ENCODE results near the gene LILRA5.
"Not testable (repeated sequence)": the region's sequence is repeated elsewhere in the genome, so short reads cannot be mapped to it uniquely, and the experiment has no call there.

Gene LILRA5

GRCh38 chr19:54302257-54302656 lies 10.7 kb downstream of the LILRA5 start:
- H3K4me3 ChIP-seq (ENCODE audit: low read length) = no peak overlapping the region
- no peak for TF ChIP-seq ZNF274 (IDR thresholded peaks at IDR 0.05; ENCODE audit: low read depth, low read length)

GRCh38 chr19:54299515-54299914 lies 13.5 kb downstream of the LILRA5 start:
- TF ChIP-seq ZNF274 (IDR thresholded peaks at IDR 0.05; ENCODE audit: low read depth, low read length) = no peak
- H3K4me3 ChIP-seq (ENCODE audit: low read length) = no peak overlapping the region

DNA sequence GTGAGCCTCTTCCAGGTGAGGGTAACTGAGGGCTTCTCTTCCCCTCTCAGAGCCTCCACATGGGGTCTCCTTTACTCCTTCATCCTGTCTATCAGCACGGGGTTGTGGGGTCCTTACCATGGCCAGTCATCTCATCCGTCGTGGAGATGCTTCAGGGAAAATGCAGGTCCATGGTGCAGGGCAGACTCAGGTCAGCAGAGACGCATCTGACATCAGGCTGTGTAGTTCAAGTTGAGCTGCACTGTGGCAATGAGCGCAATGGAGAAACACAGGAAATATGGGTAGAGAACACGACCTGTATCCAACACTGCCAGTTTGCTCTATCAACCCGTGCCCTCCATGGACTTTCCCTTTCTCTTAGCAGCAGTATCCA lies 13.9 kb downstream of the LILRA5 start:
- no peak overlapping the region for H3K4me3 ChIP-seq (ENCODE audit: low read length)
- TF ChIP-seq ZNF274 (IDR thresholded peaks at IDR 0.05; ENCODE audit: low read depth, low read length) = no peak

DNA sequence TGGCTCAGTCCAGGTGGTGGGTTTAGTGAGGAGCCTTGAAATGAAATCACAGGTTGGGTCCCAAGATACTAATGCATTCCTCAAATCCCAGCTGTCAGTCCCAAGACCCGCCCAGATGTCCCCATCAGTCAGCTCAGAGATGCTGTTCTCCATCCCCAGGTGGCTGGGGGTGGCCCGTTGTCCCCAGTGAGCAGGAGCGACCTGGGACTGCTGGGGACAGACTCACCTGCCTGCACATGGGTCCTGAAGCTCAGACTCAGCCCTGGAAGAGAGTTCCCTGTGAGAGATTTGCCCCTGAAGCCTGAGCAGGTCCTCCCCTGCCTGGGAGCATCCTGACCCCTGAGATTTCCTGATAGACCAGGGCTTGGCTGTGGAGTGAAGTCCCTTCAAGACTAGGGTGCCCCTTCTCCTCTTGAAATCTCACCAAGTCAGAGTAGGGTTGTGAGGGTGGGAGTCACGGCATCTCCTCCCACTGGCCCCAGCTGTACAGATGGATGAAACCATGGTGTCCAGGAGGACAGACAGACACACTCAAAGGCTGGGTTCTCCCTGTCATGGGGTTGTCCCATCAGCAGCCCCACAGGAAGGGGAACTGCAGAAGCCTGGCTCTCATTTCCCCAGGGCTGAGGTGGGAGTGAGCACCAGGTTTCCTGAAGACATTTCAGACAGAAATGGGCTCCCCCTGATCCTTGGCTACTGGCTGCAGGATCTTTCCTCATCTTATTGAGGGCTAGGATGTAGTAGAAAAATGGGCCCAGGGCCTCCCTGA lies 14.4 kb downstream of the LILRA5 start:
- no peak overlapping the region for H3K4me3 ChIP-seq (ENCODE audit: low read length)
- no peak for TF ChIP-seq ZNF274 (IDR thresholded peaks at IDR 0.05; ENCODE audit: low read depth, low read length)

GRCh38 chr19:54297759-54298305 lies 15.1 kb downstream of the LILRA5 start:
- H3K4me3 ChIP-seq (ENCODE audit: low read length) = no peak overlapping the region
- TF ChIP-seq ZNF274 (IDR thresholded peaks at IDR 0.05; ENCODE audit: low read depth, low read length) = no peak

GRCh38 chr19:54294539-54294938 lies 18.4 kb downstream of the LILRA5 start:
- TF ChIP-seq ZNF274 (IDR thresholded peaks at IDR 0.05; ENCODE audit: low read depth, low read length) = no peak
- H3K4me3 ChIP-seq (ENCODE audit: low read length) = no peak overlapping the region

DNA sequence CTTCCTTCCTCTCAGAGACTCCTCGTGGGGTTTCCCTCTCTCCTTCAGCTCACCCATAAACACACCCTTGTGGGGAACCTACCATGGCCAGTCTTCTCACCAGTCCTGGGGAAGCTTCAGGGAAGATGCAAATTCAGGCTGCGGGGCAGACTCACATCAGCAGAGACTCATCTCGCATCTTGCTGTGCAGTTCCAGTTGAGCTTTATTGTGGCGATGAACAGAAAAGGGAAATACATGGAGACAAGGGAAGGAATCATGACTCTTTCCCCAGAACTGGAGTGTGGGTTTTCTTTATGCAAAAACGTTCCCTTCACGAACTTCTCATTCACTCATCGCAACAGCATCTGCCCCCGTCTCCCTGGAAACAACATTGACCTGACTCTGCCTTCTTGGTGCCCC lies 23.8 kb downstream of the LILRA5 start:
- H3K4me3 ChIP-seq (ENCODE audit: low read length) = not testable (repeated sequence)

DNA sequence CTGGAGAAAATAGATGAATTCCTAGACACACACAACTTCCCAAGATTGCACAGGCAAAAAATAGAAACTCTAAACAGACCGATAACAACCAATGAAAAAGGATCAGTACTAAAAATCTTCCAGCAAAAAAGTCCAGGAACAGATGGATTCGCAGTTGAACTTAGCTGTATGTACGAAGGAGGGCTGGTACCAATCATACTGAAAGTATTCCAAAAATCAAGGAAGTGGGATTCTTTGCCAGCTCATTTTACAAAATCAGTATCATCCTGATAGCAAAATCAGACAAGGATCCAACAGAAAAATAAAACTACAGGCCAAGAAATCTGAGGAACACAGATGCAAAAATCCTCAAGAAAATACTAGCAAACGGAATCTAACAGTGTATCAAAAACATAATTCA lies 25.5 kb downstream of the LILRA5 start:
- no peak overlapping the region for H3K4me3 ChIP-seq (ENCODE audit: low read length)
- TF ChIP-seq ZNF274 (IDR thresholded peaks at IDR 0.05; ENCODE audit: low read depth, low read length) = no peak

GRCh38 chr19:54286283-54286682 lies 26.7 kb downstream of the LILRA5 start:
- H3K4me3 ChIP-seq (ENCODE audit: low read length) = not testable (repeated sequence)

- H3K4me3 ChIP-seq (ENCODE audit: low read length) = not testable (repeated sequence)
Measured at GRCh38 chr19:54285427-54286056, 27.4 kb downstream of the LILRA5 start.

DNA sequence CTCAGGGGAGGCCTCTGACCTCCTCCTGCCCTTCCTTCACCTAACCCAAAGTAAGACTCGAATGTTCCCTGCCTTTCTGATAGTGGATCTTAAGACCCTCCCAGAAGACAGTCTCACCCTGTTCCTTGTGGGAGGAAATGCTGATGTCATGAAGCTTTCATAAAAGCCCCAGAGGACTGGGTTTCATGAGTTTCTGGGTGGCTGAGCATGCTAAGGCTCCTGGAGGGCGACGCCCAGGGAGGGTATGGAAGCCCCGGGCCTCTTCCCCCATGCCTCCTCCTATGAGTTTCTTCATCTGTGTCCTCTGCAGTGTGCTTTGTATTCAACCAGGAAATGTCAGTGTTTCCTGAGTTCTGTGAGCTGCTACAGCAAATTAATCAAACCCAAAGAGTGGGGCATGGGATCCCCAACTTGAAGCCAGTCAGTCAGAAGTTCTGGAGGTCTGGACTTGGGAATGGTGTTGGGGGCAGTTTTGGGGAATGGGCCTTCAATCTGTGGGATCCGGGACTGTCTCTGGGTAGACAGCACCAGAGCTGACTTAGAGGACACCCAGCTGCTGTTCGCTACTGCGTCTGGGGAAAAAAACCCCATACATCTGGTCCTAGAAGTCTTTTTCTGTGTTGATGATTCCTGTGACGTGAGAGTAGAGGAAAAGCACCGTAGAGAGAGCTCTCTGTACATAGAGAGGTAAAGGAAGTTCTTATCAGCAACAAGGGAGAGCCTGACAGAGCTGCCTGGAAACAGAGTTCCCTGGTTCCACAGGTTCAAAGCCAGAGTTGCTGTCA lies 30.1 kb downstream of the LILRA5 start:
- no peak for TF ChIP-seq ZNF274 (IDR thresholded peaks at IDR 0.05; ENCODE audit: low read depth, low read length)
- no peak overlapping the region for H3K4me3 ChIP-seq (ENCODE audit: low read length)

- not testable (repeated sequence) for H3K4me3 ChIP-seq (ENCODE audit: low read length)
Measured at GRCh38 chr19:54281729-54282075, 31.3 kb downstream of the LILRA5 start.

GRCh38 chr19:54281007-54281728 lies 31.8 kb downstream of the LILRA5 start, which contains the start of gene LILRB2:
TSS of gene LILRB2 (minus strand) at chr19:54281110. CDS start at chr19:54280496, 614 bp downstream.
- no peak for TF ChIP-seq ZNF274 (IDR thresholded peaks at IDR 0.05; ENCODE audit: low read depth, low read length)
- H3K4me3 ChIP-seq (ENCODE audit: low read length) = no peak within 1 kb of the TSS

DNA sequence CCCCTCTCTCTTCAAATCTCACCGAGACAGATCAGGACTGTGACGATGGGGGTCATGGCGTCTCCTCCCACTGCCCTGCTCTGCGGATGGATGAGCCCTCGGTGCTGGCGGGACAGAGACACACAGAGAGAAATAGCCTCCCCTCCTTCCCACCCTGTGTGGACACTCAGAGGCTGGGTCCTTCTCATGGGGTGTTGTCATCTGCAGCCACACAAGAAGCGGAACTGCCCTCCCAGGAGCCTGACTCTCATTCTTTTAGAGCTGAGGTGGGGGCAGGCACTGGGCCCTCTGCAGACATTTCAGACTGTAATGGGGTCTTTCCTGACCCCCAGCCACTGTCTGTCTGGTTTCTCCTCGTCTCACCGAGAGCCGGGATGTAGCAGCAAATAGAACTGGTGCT lies 32.5 kb downstream of the LILRA5 start:
- not testable (repeated sequence) for H3K4me3 ChIP-seq (ENCODE audit: low read length)

DNA sequence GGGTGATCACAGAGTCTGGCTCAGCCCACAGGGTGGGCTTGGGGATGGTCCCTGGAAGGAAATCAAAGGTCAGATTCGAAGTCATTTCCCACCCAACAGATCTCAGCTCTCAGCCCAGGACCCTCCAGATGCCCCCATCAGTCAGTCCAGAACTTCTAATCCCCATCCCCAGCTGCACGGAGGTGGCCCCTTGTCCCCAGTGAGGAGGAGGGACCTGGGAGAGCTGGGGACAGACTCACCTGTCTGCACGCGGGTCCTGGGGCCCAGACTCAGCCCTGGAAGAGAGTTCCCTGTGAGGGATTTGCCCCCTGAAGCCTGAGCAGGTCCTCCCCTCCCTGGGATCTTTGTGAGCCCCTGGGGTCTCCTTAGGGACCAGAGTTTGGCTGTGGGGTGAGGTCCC lies 32.9 kb downstream of the LILRA5 start:
- H3K4me3 ChIP-seq (ENCODE audit: low read length) = not testable (repeated sequence)
